Measurements from ENCODE around the gene TMED10. TPM values are rescaled to one million over a fixed set of nuclear protein-coding genes. Genes with fewer than 3 reads are reported as not detected.

The TMED10 gene
- total and polyA plus RNA-seq, 2 of the 13 experiments (the other 11 are each of a cell fraction or from before 2014, with no cell fraction given) = 311 to 377 TPM

DNA sequence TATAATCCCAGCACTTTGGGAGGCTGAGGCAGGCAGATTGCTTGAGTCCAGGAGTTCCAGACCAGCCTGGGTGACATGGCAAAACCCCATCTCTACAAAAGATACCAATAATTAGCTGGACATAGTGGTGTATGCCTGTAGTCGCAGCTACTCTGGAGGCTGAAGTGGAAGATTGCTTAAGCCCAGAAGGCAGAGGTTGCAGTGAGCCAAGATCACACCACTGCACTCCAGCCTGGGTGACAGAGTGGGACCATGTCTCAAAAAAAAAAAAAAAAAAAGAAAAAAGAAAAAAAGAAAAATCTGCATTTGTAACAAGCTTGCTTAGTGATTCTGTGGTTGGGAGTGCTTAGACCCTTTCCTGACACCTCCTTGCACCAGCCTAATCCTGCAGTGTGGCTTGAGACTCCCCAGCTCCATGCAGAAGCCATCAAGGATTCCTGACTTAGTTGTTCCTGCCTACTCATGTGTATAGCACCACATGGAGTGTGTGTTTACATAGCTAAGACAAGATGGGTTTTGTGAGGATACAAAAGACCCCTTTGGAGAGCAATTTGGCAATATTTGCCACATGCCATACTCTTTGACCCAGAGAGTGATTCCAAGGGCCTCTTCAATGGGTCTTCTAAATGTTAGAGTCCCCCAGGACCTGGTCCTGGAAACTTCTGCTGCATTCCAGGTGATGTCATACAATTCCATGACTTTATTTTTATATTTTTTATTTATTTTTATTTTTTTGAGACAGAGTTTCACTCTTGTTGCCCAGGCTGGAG, 5.1 kb upstream of the TMED10 start (continued):
- TF ChIP-seq, protein P1, sequence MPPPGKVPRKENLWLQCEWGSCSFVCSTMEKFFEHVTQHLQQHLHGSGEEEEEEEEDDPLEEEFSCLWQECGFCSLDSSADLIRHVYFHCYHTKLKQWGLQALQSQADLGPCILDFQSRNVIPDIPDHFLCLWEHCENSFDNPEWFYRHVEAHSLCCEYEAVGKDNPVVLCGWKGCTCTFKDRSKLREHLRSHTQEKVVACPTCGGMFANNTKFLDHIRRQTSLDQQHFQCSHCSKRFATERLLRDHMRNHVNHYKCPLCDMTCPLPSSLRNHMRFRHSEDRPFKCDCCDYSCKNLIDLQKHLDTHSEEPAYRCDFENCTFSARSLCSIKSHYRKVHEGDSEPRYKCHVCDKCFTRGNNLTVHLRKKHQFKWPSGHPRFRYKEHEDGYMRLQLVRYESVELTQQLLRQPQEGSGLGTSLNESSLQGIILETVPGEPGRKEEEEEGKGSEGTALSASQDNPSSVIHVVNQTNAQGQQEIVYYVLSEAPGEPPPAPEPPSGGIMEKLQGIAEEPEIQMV (CRISPR knock-in tag; IDR thresholded peaks at IDR 0.05; ENCODE audit: low read depth) = no peak
- TF ChIP-seq HCFC1 (IDR thresholded peaks at IDR 0.05; ENCODE audit: low read depth, low read length) (no peak), RERE (CRISPR knock-in tag; IDR thresholded peaks at IDR 0.05; ENCODE audit: low read depth) (no peak), SP1 (IDR thresholded peaks at IDR 0.05) (no peak), SP1 (CRISPR knock-in tag; IDR thresholded peaks at IDR 0.05) (no peak), ZNF230 (CRISPR knock-in tag; IDR thresholded peaks at IDR 0.05) (no peak), ZMYM3 (CRISPR knock-in tag; IDR thresholded peaks at IDR 0.05) (no peak)
